ENCODE results near the gene CYREN. TPM values are rescaled to one million over a fixed set of nuclear protein-coding genes. Genes with fewer than 3 reads are reported as not detected.

The CYREN gene
- total RNA-seq, 6 donors from 2014 or later: 27.3 to 119 (median 40.4) TPM

DNA sequence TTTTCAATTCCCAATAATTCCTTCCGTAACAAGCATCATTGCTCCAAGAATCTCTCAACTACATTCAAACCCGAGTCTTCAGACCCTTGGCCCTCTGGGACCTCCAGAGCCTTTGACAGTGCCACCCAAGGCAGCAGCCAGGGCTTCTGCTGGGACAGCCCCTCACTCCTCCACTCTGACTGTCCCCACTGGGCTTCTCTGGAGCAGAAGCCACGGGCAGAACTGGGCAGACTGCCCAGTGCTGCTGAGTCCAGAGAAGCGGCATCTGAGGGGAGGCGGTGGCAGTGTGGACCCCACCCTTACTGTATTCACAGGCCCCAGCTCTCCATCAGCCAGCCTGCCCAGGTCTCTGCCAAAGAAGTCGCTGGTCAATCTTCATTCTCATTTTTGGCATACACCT, 8.8 kb downstream of the CYREN start:
- no peak for DNase-seq
- peak overlapping the region; percentile 69 to 81 (median 80) for H3K27ac ChIP-seq
- WGBS, 2 donors: 64 to 73% methylated on average over 6 of the region's 6 CpGs
- no peaks in the 10 kb centered on the region for H3K27me3 ChIP-seq
- ATAC-seq (ENCODE audit: low FRiP score in 2 of 2): no peak
- H3K36me3 ChIP-seq: peaks cover 0 to 39% (median 24%) of the 10 kb centered on the region in 4 donors
- H3K4me1 ChIP-seq: peaks cover 69 to 84% (median 74%) of the 10 kb centered on the region in 4 donors
- TF ChIP-seq POLR2AphosphoS5 (IDR thresholded peaks at IDR 0.05) (no peak), EP300 (IDR thresholded peaks at IDR 0.05) (no peak), CTCF (IDR thresholded peaks at IDR 0.05) (no peak), POLR2A (IDR thresholded peaks at IDR 0.05) (no peak)
- H3K4me3 ChIP-seq: no peak overlapping the region
- peaks cover 0 to 3% (median under 1%) of the 10 kb centered on the region in 4 donors for H3K9me3 ChIP-seq

DNA sequence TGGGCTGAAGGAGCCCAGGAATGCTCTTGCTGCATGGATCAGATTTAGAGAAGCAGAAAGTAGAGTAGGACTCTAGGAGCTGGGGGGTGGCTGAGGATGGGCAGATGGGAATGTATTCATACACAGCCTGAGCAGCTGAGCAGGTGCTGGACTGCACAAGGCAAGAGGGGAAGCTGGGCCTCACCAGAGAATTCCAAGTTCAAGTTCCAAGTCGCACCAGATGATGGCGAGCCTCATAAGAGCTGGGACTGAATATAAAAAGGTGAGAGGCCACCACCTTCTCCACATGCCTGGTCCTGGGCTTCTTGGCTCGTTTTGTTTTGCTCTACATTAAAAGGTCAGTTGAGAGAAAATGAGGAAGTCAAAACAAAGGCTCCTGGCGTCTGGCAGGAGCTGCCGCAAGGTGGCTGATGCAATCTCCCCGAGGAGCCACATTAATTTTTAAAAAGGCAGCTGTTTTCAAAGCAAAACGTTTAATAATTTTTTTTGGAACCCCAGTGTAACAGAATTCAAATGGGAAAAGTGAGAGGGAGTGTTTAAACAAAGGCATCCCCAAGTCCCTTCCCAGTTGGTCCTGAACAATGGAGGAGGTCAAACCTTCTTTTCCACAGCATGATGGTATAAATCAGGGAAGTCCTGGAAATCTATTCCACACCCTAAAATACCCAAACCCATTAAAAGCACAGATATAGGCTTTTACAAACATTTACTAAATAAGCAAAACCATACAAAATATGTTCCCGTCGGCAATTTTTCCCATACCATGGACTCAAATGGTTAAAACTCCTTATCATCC, 9.5 kb downstream of the CYREN start:
- no peak for DNase-seq
- Histone ChIP-seq H3K4me1 (peaks cover 63 to 78% (median 70%) of the 10 kb centered on the region in 4 donors), H3K36me3 (peaks cover 0 to 33% (median 18%) of the 10 kb centered on the region in 4 donors), H3K27ac (peak overlapping the region; percentile 69 to 81 (median 80)), H3K9me3 (peaks cover 0 to 7% (median 4%) of the 10 kb centered on the region in 4 donors), H3K4me3 (no peak overlapping the region), H3K27me3 (no peaks in the 10 kb centered on the region)
- TF ChIP-seq POLR2A (IDR thresholded peaks at IDR 0.05) (no peak), CTCF (IDR thresholded peaks at IDR 0.05) (no peak), POLR2AphosphoS5 (IDR thresholded peaks at IDR 0.05) (no peak), EP300 (IDR thresholded peaks at IDR 0.05) (no peak)
- 55 to 56% methylated on average over 9 of the region's 9 CpGs for WGBS, 2 donors
- peak in 1 of 2 donors; percentile 53 for ATAC-seq (ENCODE audit: low FRiP score in 2 of 2)

- peak in 1 of 2 donors; percentile 30 for ATAC-seq (ENCODE audit: low FRiP score in 2 of 2)
- H3K9me3 ChIP-seq: peaks cover 0 to 14% (median 8%) of the 10 kb centered on the region in 4 donors
- no peak for DNase-seq
- WGBS, 2 donors: 40 to 54% methylated on average over 5 of the region's 5 CpGs
- H3K27ac ChIP-seq: peak overlapping the region; percentile 69 to 81 (median 80)
- no peak overlapping the region for H3K4me3 ChIP-seq
- TF ChIP-seq POLR2AphosphoS5 (IDR thresholded peaks at IDR 0.05) (peak; percentile 8 to 62), CTCF (IDR thresholded peaks at IDR 0.05) (no peak), EP300 (IDR thresholded peaks at IDR 0.05) (peak in 2 of 4 donors; percentile 20 to 59)
- peaks cover 56 to 70% (median 63%) of the 10 kb centered on the region in 4 donors for H3K4me1 ChIP-seq
- no peaks in the 10 kb centered on the region for H3K27me3 ChIP-seq
- peaks cover 0 to 25% (median 11%) of the 10 kb centered on the region in 4 donors for H3K36me3 ChIP-seq
Measured at GRCh38 chr7:135160098-135160857, 10.2 kb downstream of the CYREN start.

DNA sequence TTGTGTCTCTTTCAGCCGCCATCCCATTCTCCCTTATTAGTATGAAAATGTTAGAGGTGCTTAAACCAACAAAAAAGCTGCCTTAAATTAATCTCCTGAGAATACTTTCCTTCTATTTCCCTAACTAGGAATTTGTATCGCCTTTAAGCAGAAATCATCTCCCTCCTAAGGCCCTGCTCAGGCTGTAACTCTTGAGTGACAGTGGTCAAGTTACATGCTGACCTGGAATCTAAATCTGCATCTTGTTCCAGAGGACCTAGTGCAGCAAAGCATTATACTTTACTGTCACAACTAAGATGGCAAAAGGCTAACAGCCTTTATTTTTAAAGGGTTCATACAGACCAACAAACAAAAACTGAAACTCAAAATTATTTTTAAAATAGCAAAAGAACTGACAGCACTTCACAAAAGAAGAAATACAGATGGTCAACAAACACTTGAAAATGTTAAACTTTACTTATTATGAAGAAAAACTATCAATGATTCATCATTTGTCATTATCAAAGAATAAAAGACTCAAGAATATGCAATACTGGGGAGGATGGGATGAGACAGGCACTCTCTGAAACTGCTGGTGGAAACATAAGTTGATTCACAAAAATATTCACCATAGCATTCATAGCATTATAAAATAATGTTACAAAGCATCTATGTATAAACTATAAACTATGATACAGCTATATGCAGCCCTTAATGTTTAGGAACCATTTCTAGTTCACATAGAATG, 11.0 kb downstream of the CYREN start:
- peak overlapping the region; percentile 69 to 81 (median 80) for H3K27ac ChIP-seq
- H3K9me3 ChIP-seq: peaks cover 0 to 14% (median 8%) of the 10 kb centered on the region in 4 donors
- no peaks in the 10 kb centered on the region for H3K27me3 ChIP-seq
- peaks cover 49 to 62% (median 55%) of the 10 kb centered on the region in 4 donors for H3K4me1 ChIP-seq
- DNase-seq (no peak), ATAC-seq (ENCODE audit: low FRiP score in 2 of 2) (no peak)
- H3K36me3 ChIP-seq: peaks cover 0 to 18% (median 4%) of the 10 kb centered on the region in 4 donors
- 83 to 90% methylated on average over 2 of the region's 2 CpGs for WGBS, 2 donors
- TF ChIP-seq POLR2A (IDR thresholded peaks at IDR 0.05): no peak
- TF ChIP-seq CTCF (IDR thresholded peaks at IDR 0.05): no peak
- TF ChIP-seq EP300 (IDR thresholded peaks at IDR 0.05): no peak
- TF ChIP-seq POLR2AphosphoS5 (IDR thresholded peaks at IDR 0.05): no peak
- no peak overlapping the region for H3K4me3 ChIP-seq

All from upper lobe of left lung (tissue), 6 donors.